HL-60 (cell line): Measurements from ENCODE around the gene GRM5.
"Not testable (repeated sequence)": the region's sequence is repeated elsewhere in the genome, so short reads cannot be mapped to it uniquely, and the experiment has no call there.

Experiments used
- DNase-seq, 2 experiments: peaks; one replicate each; pipeline ENCODE4 v3.0.0-alpha.2; 2010 to 2020; ENCODE audit warnings: low read depth in 1 of 2, low spot score in 1 of 2
- H3K27ac ChIP-seq: fragments of 250-450 bp; sonication (Bioruptor Pico); replicated peaks from 2 replicates; pipeline ENCODE4 v1.5.1; 2020; ENCODE audit warnings: mild to moderate bottlenecking, moderate library complexity
- H3K27me3 ChIP-seq: fragments of 250-450 bp; sonication (Bioruptor Pico); 2 replicates; pipeline ENCODE4 v1.5.1; 2021; ENCODE audit warnings: mild to moderate bottlenecking, moderate library complexity; ENCODE audit not compliant: insufficient read depth, poor library complexity, severe bottlenecking
- H3K4me3 ChIP-seq: replicated peaks from 2 replicates; pipeline ENCODE4 v1.5.1; 2011; ENCODE audit warnings: mild to moderate bottlenecking, control low read depth, low read length; ENCODE audit not compliant: insufficient read depth
- CTCF ChIP-seq: IDR thresholded peaks from one replicate; pipeline ENCODE4 v1.5.1; 2011; ENCODE audit warnings: low read length, control low read depth, inconsistent platforms; ENCODE audit not compliant: insufficient read depth
- GABPA ChIP-seq: IDR thresholded peaks from 2 replicates; pipeline ENCODE4 v1.6.1; 2012; ENCODE audit warnings: low read depth
- POLR2AphosphoS5 ChIP-seq: IDR thresholded peaks from 2 replicates; pipeline ENCODE4 v1.6.1; 2012; ENCODE audit warnings: low read depth
- REST ChIP-seq: IDR thresholded peaks from 2 replicates; pipeline ENCODE4 v1.6.1; 2012; ENCODE audit warnings: low read depth; ENCODE audit not compliant: insufficient replicate concordance
- SPI1 ChIP-seq: IDR thresholded peaks from 2 replicates; pipeline ENCODE4 v1.6.1; 2012; ENCODE audit warnings: low read depth, mild to moderate bottlenecking, borderline replicate concordance

The GRM5 gene

GRCh38 chr11:88909500-88909899, 156.3 kb downstream of the GRM5 start:
- no peak for DNase-seq
- H3K27ac ChIP-seq = no peak overlapping the region

GRCh38 chr11:88901436-88901835, 164.3 kb downstream of the GRM5 start:
- not testable (repeated sequence) for DNase-seq

More at GRCh38 chr11:88909500-88909899, 156.3 kb downstream of the GRM5 start:
- TF ChIP-seq REST (no peak), GABPA (no peak), POLR2AphosphoS5 (no peak), SPI1 (no peak), CTCF (no peak)
- no peak overlapping the region for H3K4me3 ChIP-seq
- no peaks in the 10 kb centered on the region for H3K27me3 ChIP-seq

GRCh38 chr11:88888855-88889254, 176.9 kb downstream of the GRM5 start:
- H3K27ac ChIP-seq, H3K4me3 ChIP-seq, DNase-seq, H3K27me3 ChIP-seq: not testable (repeated sequence)

More at GRCh38 chr11:88901436-88901835, 164.3 kb downstream of the GRM5 start:
- H3K4me3 ChIP-seq, H3K27ac ChIP-seq, H3K27me3 ChIP-seq: not testable (repeated sequence)

GRCh38 chr11:88886796-88887195, 179.0 kb downstream of the GRM5 start:
- TF ChIP-seq POLR2AphosphoS5 = no peak
- peak; percentile 26 for TF ChIP-seq CTCF
- peak; percentile 0 to 49 for DNase-seq
- no peaks in the 10 kb centered on the region for H3K27me3 ChIP-seq
- no peak overlapping the region for H3K27ac ChIP-seq
- H3K4me3 ChIP-seq = no peak overlapping the region

- DNase-seq, H3K27ac ChIP-seq, H3K27me3 ChIP-seq, H3K4me3 ChIP-seq: not testable (repeated sequence)
These were observed 183.0 kb downstream of the GRM5 start for GRCh38 chr11:88882800-88883199.

- Histone ChIP-seq H3K27ac (no peak overlapping the region), H3K4me3 (no peak overlapping the region), H3K27me3 (no peaks in the 10 kb centered on the region)
- TF ChIP-seq GABPA = no peak
- no peak for TF ChIP-seq POLR2AphosphoS5
- no peak for TF ChIP-seq SPI1
- no peak for TF ChIP-seq REST
- TF ChIP-seq CTCF = no peak
- DNase-seq = no peak
These were observed 204.2 kb downstream of the GRM5 start for GRCh38 chr11:88861618-88862017.

- not testable (repeated sequence) for H3K27me3 ChIP-seq, DNase-seq, H3K4me3 ChIP-seq, H3K27ac ChIP-seq
These were observed 205.4 kb downstream of the GRM5 start for GRCh38 chr11:88860431-88860830.

GRCh38 chr11:88853963-88854362, 211.8 kb downstream of the GRM5 start:
- H3K4me3 ChIP-seq, DNase-seq, H3K27me3 ChIP-seq, H3K27ac ChIP-seq: not testable (repeated sequence)
